ENCODE results near the gene MLXIP.

DNA sequence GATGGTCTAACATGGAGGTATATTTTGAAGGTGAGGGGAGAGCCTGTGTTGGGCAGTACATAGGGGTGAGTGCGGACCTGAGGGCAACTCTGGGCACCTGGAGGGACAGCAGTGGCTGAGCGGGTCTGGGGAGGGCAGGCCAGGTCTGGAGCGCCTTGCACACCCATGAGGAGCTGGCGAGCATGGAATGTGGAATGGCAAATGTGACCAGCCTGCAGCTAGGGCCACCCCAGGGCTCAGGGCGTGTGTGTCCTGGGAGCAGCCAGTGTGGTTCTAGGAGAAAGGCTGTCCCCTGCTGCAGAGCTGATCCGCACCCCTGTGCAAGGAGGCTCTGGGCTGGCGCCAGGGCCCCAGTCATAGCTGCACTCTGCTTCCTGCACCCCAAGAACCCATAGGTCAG is 32.4 kb upstream of the MLXIP start:
- TF ChIP-seq, protein P1, sequence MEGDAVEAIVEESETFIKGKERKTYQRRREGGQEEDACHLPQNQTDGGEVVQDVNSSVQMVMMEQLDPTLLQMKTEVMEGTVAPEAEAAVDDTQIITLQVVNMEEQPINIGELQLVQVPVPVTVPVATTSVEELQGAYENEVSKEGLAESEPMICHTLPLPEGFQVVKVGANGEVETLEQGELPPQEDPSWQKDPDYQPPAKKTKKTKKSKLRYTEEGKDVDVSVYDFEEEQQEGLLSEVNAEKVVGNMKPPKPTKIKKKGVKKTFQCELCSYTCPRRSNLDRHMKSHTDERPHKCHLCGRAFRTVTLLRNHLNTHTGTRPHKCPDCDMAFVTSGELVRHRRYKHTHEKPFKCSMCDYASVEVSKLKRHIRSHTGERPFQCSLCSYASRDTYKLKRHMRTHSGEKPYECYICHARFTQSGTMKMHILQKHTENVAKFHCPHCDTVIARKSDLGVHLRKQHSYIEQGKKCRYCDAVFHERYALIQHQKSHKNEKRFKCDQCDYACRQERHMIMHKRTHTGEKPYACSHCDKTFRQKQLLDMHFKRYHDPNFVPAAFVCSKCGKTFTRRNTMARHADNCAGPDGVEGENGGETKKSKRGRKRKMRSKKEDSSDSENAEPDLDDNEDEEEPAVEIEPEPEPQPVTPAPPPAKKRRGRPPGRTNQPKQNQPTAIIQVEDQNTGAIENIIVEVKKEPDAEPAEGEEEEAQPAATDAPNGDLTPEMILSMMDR (IDR thresholded peaks at IDR 0.05) = no peak
- TF ChIP-seq POLR2AphosphoS5 (IDR thresholded peaks at IDR 0.05) (no peak), EP300 (IDR thresholded peaks at IDR 0.05; ENCODE audit: low read depth) (no peak)

Data from transverse colon (tissue), 4 donors.